Skin of body (tissue), 2 donors: ENCODE data around the gene LARGE2. TPM values are rescaled to one million over a fixed set of nuclear protein-coding genes. Genes with fewer than 3 reads are reported as not detected.
A peak's percentile ranks its signal among the peaks of the same experiment; 100 is the strongest.

ENCODE experiments used
- DNase-seq: peaks from one replicate; lab custom pipeline; 2025; lab: John Stamatoyannopoulos, UW
- total RNA-seq: library from RNA; depleted of rRNA; stranded (reverse); fragments of >200 nt; gene quantifications from one replicate; pipeline ENCODE4 v1.2.3, GENCODE V29; 2014

Gene LARGE2
- total RNA-seq, 1 donor from 2014 or later: 6.8 TPM

DNA sequence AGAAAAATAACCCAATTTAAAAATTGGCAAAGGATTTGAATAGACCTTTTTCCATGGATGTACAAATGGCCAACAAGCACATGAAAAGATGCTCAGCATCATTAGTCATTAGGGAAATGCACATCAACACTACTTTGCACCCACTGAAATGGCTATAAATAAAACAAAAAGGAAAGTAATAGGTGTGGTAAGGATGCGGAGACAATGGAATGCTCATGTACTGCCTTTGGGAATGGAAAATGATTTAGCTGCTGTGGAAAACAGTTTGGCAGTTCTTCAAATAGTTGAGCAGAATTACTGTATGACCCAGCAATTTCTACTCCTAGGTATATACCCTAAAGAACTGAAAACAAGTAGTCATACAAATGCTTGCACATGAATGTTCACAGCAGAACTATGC lies 37.4 kb downstream of the LARGE2 start:
- no peak for DNase-seq

DNA sequence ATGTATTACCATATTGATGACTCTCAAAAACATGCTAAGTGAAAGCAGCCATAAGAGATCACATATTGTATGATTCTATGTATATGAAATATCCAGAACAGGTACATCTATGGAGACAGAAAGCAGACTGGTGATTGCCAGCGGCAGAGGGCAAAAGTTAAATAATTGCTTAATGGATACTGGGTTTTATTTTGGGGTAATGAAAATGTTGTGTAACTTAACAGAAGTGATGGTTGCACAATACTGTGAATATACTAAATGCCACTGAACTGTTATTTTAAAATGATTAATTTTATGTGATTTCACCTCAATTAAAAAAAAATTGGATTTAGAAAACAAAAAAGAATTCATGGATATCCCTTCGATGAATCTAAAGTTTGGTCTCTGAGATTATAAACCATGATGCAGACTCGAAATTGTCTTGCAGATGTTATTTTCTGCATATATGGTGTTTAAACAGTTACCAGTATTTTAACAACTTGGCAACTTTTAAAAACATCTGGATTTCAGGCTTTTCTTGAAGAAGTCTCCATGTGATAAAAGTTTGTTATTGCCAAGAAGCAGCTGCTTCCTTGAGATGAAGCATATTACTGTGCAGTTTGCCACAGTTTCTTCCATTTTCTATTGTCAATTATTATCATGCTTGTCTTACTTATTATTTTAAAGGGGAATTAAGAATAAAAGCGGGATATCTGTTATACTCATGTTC lies 38.1 kb downstream of the LARGE2 start:
- DNase-seq: peak; percentile 87

DNA sequence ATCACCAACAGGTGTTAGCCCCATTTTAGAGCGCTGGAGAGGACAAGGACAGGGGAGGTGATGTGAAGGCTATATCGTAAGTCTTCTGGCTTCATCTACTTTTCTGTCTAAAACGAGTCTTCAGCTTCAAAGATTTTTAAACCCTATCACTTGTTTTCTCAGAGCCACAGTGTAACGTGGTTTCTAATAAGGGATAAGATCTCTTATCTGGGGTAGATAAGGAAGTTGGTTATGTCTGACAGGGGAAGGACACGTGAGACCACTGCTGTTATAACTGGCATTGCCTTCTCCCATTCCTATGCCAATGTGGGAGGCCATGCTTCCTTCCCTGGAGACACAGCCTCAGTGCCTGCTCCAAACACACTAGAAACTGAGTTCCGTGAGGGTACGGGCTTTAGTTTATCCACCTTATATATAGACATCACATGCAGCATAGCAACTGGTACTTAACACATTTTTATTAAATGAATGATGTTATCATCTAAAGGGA lies 39.3 kb downstream of the LARGE2 start:
- DNase-seq: no peak

GRCh38 chr11:45964911-45965389 lies 42.5 kb downstream of the LARGE2 start:
- DNase-seq: peak; percentile 69

GRCh38 chr11:45967506-45967905 lies 45.0 kb downstream of the LARGE2 start:
- no peak for DNase-seq

DNA sequence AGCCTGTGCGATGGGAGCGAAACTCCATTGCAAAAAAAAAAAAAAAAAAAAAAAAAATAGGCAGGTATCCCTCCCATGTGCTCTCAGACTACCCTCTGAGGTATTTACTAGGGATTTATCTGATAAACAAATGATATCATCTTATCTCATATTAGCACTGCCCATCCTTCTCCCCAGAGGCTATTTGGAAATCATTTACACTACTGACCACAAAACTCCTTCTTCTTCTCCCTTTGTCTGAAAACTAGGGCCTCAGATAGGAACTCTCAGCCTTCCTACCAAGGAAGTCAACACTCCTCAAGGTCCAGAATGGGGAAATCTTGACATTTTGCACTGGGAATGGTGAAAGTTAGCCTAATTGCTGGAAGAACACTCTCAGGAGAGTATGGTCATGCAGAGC lies 46.4 kb downstream of the LARGE2 start:
- no peak for DNase-seq

- no peak for DNase-seq
These were observed 51.1 kb downstream of the LARGE2 start for GRCh38 chr11:45973601-45974000.

GRCh38 chr11:45974806-45975205 lies 52.4 kb downstream of the LARGE2 start:
- DNase-seq: no peak

Other genes with a start within 250 kb of the LARGE2 start
- 2.7 TPM for gene SLC35C1, start 117.5 kb upstream of the LARGE2 start, total RNA-seq
- 50.6 TPM for gene CRY2, start 75.2 kb upstream of the LARGE2 start, total RNA-seq
- 3.7 TPM for gene MAPK8IP1, start 37.0 kb upstream of the LARGE2 start, total RNA-seq
- not detected for gene FREY1, start 15.4 kb upstream of the LARGE2 start, total RNA-seq
- 9.9 TPM for gene PEX16, start 4.8 kb upstream of the LARGE2 start, total RNA-seq
- gene PHF21A, start 198.8 kb downstream of the LARGE2 start, total RNA-seq: 26.3 TPM